PFSK-1 (cell line): ENCODE results near the gene TGIF2.

Experiments
- POLR2AphosphoS5 ChIP-seq: IDR thresholded peaks from 2 replicates; pipeline ENCODE4 v1.6.1; 2012; ENCODE audit warnings: low read depth, mild to moderate bottlenecking, control low read depth, low read length, moderate library complexity
- SIN3A ChIP-seq: IDR thresholded peaks from 2 replicates; pipeline ENCODE4 v1.6.1; 2012; ENCODE audit warnings: mild to moderate bottlenecking, low read length, moderate library complexity, borderline replicate concordance; ENCODE audit not compliant: insufficient read depth

GRCh38 chr20:36574366-36575135, 1.2 kb downstream of the TGIF2 start:
- TF ChIP-seq POLR2AphosphoS5, result no peak
- TF ChIP-seq SIN3A, result peak; percentile 71; the same call in 1 of the 2 replicates
